Measurements from ENCODE around the gene MAPK1. TPM values are rescaled to one million over a fixed set of nuclear protein-coding genes. Genes with fewer than 3 reads are reported as not detected.
A peak's percentile ranks its signal among the peaks of the same experiment; 100 is the strongest.
"Not testable (repeated sequence)": the region's sequence is repeated elsewhere in the genome, so short reads cannot be mapped to it uniquely, and the experiment has no call there.

MAPK1 gene
- total RNA-seq, 2 donors from 2014 or later = 168 to 176 TPM

- H3K4me1 Mint-ChIP-seq (ENCODE audit: low read depth in 2 of 2) = peaks cover 25 to 26% of the 10 kb centered on the region in 2 donors
- H3K9me3 Mint-ChIP-seq = no peaks in the 10 kb centered on the region
- no peaks in the 10 kb centered on the region for H3K27me3 Mint-ChIP-seq
- DNase-seq (ENCODE audit: low spot score) (no peak), ATAC-seq (no peak)
- H3K27ac Mint-ChIP-seq = no peak overlapping the region
- H3K36me3 Mint-ChIP-seq = no peaks in the 10 kb centered on the region
- no peak overlapping the region for H3K4me3 Mint-ChIP-seq
Observed at GRCh38 chr22:21728270-21728669, 139.2 kb downstream of the MAPK1 start.

- ATAC-seq (no peak), DNase-seq (ENCODE audit: low spot score) (no peak)
- Mint-ChIP-seq H3K36me3 (no peaks in the 10 kb centered on the region), H3K4me3 (no peak overlapping the region), H3K9me3 (no peaks in the 10 kb centered on the region), H3K27ac (no peak overlapping the region), H3K27me3 (no peaks in the 10 kb centered on the region), H3K4me1 (ENCODE audit: low read depth in 2 of 2) (peaks cover 23 to 24% of the 10 kb centered on the region in 2 donors)
Observed at GRCh38 chr22:21727768-21728167, 139.7 kb downstream of the MAPK1 start.

GRCh38 chr22:21727159-21727558, 140.3 kb downstream of the MAPK1 start:
- H3K27ac Mint-ChIP-seq = peak overlapping the region in 1 of 2 donors; percentile 60
- no peaks in the 10 kb centered on the region for H3K36me3 Mint-ChIP-seq
- H3K4me3 Mint-ChIP-seq = no peak overlapping the region
- DNase-seq (ENCODE audit: low spot score) (no peak), ATAC-seq (no peak)
- no peaks in the 10 kb centered on the region for H3K27me3 Mint-ChIP-seq
- no peaks in the 10 kb centered on the region for H3K9me3 Mint-ChIP-seq
- peaks cover 21 to 24% of the 10 kb centered on the region in 2 donors for H3K4me1 Mint-ChIP-seq (ENCODE audit: low read depth in 2 of 2)

GRCh38 chr22:21726650-21727049, 140.8 kb downstream of the MAPK1 start:
- no peaks in the 10 kb centered on the region for H3K36me3 Mint-ChIP-seq
- DNase-seq (ENCODE audit: low spot score) (no peak), ATAC-seq (peak; percentile 88 to 92)
- no peaks in the 10 kb centered on the region for H3K9me3 Mint-ChIP-seq
- no peaks in the 10 kb centered on the region for H3K27me3 Mint-ChIP-seq
- H3K4me1 Mint-ChIP-seq (ENCODE audit: low read depth in 2 of 2) = peaks cover 21 to 26% of the 10 kb centered on the region in 2 donors
- no peak overlapping the region for H3K4me3 Mint-ChIP-seq
- H3K27ac Mint-ChIP-seq = peak overlapping the region in 1 of 2 donors; percentile 60

- Mint-ChIP-seq H3K4me1 (ENCODE audit: low read depth in 2 of 2) (peaks cover 17 to 22% of the 10 kb centered on the region in 2 donors), H3K27ac (no peak overlapping the region), H3K9me3 (no peaks in the 10 kb centered on the region), H3K36me3 (no peaks in the 10 kb centered on the region), H3K27me3 (no peaks in the 10 kb centered on the region), H3K4me3 (no peak overlapping the region)
- ATAC-seq = no peak
- no peak for DNase-seq (ENCODE audit: low spot score)
Observed at GRCh38 chr22:21725956-21726649, 141.3 kb downstream of the MAPK1 start.

GRCh38 chr22:21724496-21724895, 142.9 kb downstream of the MAPK1 start:
- not testable (repeated sequence) for H3K27ac Mint-ChIP-seq; DNase-seq (ENCODE audit: low spot score); H3K9me3 Mint-ChIP-seq; H3K4me3 Mint-ChIP-seq; ATAC-seq; H3K36me3 Mint-ChIP-seq; H3K27me3 Mint-ChIP-seq
- peaks cover 14 to 15% of the 10 kb centered on the region in 2 donors for H3K4me1 Mint-ChIP-seq (ENCODE audit: low read depth in 2 of 2)

GRCh38 chr22:21721195-21721852, 146.1 kb downstream of the MAPK1 start:
- H3K4me1 Mint-ChIP-seq (ENCODE audit: low read depth in 2 of 2) = peaks cover 10 to 16% of the 10 kb centered on the region in 2 donors
- not testable (repeated sequence) for H3K9me3 Mint-ChIP-seq; H3K36me3 Mint-ChIP-seq; ATAC-seq; DNase-seq (ENCODE audit: low spot score); H3K27me3 Mint-ChIP-seq; H3K4me3 Mint-ChIP-seq
- peak overlapping the region in 1 of 2 donors; percentile 12 for H3K27ac Mint-ChIP-seq

GRCh38 chr22:21720191-21720859, 147.1 kb downstream of the MAPK1 start:
- not testable (repeated sequence) for H3K27ac Mint-ChIP-seq; H3K27me3 Mint-ChIP-seq; ATAC-seq; H3K4me3 Mint-ChIP-seq; H3K9me3 Mint-ChIP-seq; DNase-seq (ENCODE audit: low spot score); H3K36me3 Mint-ChIP-seq
- peaks cover 10 to 16% of the 10 kb centered on the region in 2 donors for H3K4me1 Mint-ChIP-seq (ENCODE audit: low read depth in 2 of 2)

- Mint-ChIP-seq H3K36me3 (no peaks in the 10 kb centered on the region), H3K27ac (peak overlapping the region in 1 of 2 donors; percentile 58), H3K27me3 (no peaks in the 10 kb centered on the region), H3K4me1 (ENCODE audit: low read depth in 2 of 2) (peaks cover 10 to 18% of the 10 kb centered on the region in 2 donors), H3K4me3 (no peak overlapping the region), H3K9me3 (no peaks in the 10 kb centered on the region)
- ATAC-seq (no peak), DNase-seq (ENCODE audit: low spot score) (no peak)
Observed at GRCh38 chr22:21719024-21719423, 148.4 kb downstream of the MAPK1 start.

GRCh38 chr22:21718499-21718898, 148.9 kb downstream of the MAPK1 start:
- Mint-ChIP-seq H3K4me1 (ENCODE audit: low read depth in 2 of 2) (peaks cover 12 to 21% of the 10 kb centered on the region in 2 donors), H3K36me3 (no peaks in the 10 kb centered on the region), H3K27ac (peak overlapping the region in 1 of 2 donors; percentile 58), H3K9me3 (no peaks in the 10 kb centered on the region), H3K27me3 (no peaks in the 10 kb centered on the region), H3K4me3 (no peak overlapping the region)
- ATAC-seq (no peak), DNase-seq (ENCODE audit: low spot score) (no peak)

- not testable (repeated sequence) for H3K4me3 Mint-ChIP-seq; H3K9me3 Mint-ChIP-seq; DNase-seq (ENCODE audit: low spot score); H3K36me3 Mint-ChIP-seq; ATAC-seq; H3K27me3 Mint-ChIP-seq
- H3K27ac Mint-ChIP-seq = peak overlapping the region in 1 of 2 donors; percentile 45
- H3K4me1 Mint-ChIP-seq (ENCODE audit: low read depth in 2 of 2) = peaks cover 14 to 26% of the 10 kb centered on the region in 2 donors
Observed at GRCh38 chr22:21716395-21717122, 150.9 kb downstream of the MAPK1 start.

- no peak for ATAC-seq
- Mint-ChIP-seq H3K27me3 (no peaks in the 10 kb centered on the region), H3K36me3 (no peaks in the 10 kb centered on the region)
Observed at GRCh38 chr22:21714786-21715185, 152.7 kb downstream of the MAPK1 start.

GRCh38 chr22:21714059-21714770, 153.2 kb downstream of the MAPK1 start:
- H3K4me3 Mint-ChIP-seq = no peak overlapping the region
- H3K36me3 Mint-ChIP-seq = no peaks in the 10 kb centered on the region
- peaks cover 13 to 33% of the 10 kb centered on the region in 2 donors for H3K4me1 Mint-ChIP-seq (ENCODE audit: low read depth in 2 of 2)
- no peaks in the 10 kb centered on the region for H3K9me3 Mint-ChIP-seq
- H3K27ac Mint-ChIP-seq = peak overlapping the region in 1 of 2 donors; percentile 37
- no peaks in the 10 kb centered on the region for H3K27me3 Mint-ChIP-seq
- peak; percentile 13 to 18 for ATAC-seq
- DNase-seq (ENCODE audit: low spot score) = no peak

More at GRCh38 chr22:21714786-21715185, 152.7 kb downstream of the MAPK1 start:
- H3K9me3 Mint-ChIP-seq = no peaks in the 10 kb centered on the region
- H3K4me1 Mint-ChIP-seq (ENCODE audit: low read depth in 2 of 2) = peaks cover 14 to 32% of the 10 kb centered on the region in 2 donors
- DNase-seq (ENCODE audit: low spot score) = no peak
- H3K4me3 Mint-ChIP-seq = no peak overlapping the region
- H3K27ac Mint-ChIP-seq = peak overlapping the region in 1 of 2 donors; percentile 37

All from natural killer cell treated with Interleukin-12 subunit alpha and Interleukin-12 subunit beta and Interleukin-15 and Interleukin-18, amount 100 ng/mL, for 72 hours (primary cell).